Ovary (tissue), 3 donors: ENCODE data around the gene FAM234A.

Experiments used
- EP300 ChIP-seq: sonication (generic); formaldehyde crosslinking; IDR thresholded peaks from one replicate; pipeline ENCODE4 v1.6.1; 2017; ENCODE audit warnings: antibody characterized with exemption
- POLR2A ChIP-seq: fragments of 450-650 bp; IDR thresholded peaks from one replicate; pipeline ENCODE4 v1.6.1; 2017; ENCODE audit warnings: antibody characterized with exemption, mild to moderate bottlenecking, moderate library complexity
- TF ChIP-seq, protein P1 (sequence below), 3 donors: fragments of 450-650 bp in 2 of 3; fragments of 200-600 bp in 1 of 3; IDR thresholded peaks; one replicate each; pipeline versions ENCODE4 v1.5.1 to v1.8.0; 2016 to 2022; ENCODE audit warnings: antibody characterized with exemption in 3 of 3, mild to moderate bottlenecking in 1 of 3
- donor health status: DM: no; HTN: no; CAD: no.

DNA sequence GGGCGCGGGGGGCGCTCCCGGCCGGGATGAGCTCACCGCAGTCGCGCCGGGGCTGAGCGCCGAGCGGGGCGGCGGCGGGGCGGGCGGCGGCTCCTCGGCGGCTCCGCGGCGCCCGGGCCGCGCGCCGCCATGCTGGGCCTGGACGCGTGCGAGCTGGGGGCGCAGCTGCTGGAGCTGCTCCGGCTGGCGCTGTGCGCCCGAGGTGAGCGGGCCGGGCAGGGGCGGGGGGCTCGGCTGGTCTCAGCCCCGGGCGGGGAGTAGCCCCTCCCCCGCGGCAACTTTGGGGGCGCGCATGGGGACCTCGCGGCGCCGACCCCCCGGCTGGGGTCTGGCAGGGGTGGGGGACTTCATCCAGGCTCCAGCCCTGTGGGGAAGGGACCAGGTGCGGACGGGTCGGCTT is 45.9 kb downstream of the FAM234A start, which contains the start of gene ARHGDIG:
- TF ChIP-seq, protein P1, sequence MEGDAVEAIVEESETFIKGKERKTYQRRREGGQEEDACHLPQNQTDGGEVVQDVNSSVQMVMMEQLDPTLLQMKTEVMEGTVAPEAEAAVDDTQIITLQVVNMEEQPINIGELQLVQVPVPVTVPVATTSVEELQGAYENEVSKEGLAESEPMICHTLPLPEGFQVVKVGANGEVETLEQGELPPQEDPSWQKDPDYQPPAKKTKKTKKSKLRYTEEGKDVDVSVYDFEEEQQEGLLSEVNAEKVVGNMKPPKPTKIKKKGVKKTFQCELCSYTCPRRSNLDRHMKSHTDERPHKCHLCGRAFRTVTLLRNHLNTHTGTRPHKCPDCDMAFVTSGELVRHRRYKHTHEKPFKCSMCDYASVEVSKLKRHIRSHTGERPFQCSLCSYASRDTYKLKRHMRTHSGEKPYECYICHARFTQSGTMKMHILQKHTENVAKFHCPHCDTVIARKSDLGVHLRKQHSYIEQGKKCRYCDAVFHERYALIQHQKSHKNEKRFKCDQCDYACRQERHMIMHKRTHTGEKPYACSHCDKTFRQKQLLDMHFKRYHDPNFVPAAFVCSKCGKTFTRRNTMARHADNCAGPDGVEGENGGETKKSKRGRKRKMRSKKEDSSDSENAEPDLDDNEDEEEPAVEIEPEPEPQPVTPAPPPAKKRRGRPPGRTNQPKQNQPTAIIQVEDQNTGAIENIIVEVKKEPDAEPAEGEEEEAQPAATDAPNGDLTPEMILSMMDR (IDR thresholded peaks at IDR 0.05): no peak
- TF ChIP-seq POLR2A: no peak
- no peak for TF ChIP-seq EP300
